CD4-positive, alpha-beta T cell treated with Interferon gamma for 1 hour (primary cell): ENCODE measurements around the gene IL31RA.
"Not testable (repeated sequence)": the region's sequence is repeated elsewhere in the genome, so short reads cannot be mapped to it uniquely, and the experiment has no call there.

Experiments used
- DNase-seq: peaks from one replicate; pipeline ENCODE4 v3.0.0-alpha.2; 2020

IL31RA gene

GRCh38 chr5:55850839-55851674 is at the start of gene IL31RA:
IL31RA (plus strand) TSS chr5:55851357; CDS start chr5:55851571, 214 bp downstream.
- no peak for DNase-seq

DNA sequence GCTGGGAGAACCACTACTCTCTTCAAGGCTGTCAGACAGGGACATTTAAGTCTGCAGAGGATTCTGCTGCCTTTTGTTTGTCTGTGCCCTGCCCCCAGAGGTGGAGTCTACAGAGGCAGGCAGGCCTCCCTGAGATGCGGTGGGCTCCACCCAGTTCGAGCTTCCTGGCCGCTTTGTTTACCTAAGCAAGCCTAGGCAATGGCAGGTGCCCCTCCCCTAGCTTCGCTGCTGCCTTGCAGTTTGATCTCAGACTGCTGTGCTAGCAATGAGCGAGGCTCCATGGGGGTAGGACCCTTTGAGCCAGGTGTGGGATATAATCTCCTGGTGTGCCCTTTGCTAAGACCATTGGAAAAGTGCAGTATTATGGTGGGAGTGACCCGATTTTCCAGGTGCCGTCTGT is 42.3 kb upstream of the IL31RA start:
- DNase-seq: not testable (repeated sequence)

- DNase-seq: not testable (repeated sequence)
Observed at GRCh38 chr5:55815939-55816338, 35.2 kb upstream of the IL31RA start.

DNA sequence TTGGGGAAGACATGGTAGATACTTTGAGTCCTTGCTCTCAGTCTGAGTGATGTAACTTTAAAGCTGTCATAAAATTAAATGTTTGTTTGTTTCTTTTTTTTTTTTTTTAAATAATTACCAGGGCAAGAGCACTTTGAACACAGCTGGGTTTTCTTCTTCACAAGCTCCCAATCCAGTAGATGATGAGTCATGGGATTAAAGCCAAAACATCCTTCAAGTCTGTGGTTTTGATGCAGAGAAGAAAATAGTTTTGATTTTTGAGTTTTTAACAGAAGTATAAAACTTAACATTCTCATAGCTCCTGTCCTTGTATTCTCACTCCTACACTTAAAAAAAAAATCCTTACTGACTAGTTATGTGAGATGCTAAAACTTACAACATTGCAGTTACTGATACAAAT is 34.8 kb upstream of the IL31RA start:
- no peak for DNase-seq

DNA sequence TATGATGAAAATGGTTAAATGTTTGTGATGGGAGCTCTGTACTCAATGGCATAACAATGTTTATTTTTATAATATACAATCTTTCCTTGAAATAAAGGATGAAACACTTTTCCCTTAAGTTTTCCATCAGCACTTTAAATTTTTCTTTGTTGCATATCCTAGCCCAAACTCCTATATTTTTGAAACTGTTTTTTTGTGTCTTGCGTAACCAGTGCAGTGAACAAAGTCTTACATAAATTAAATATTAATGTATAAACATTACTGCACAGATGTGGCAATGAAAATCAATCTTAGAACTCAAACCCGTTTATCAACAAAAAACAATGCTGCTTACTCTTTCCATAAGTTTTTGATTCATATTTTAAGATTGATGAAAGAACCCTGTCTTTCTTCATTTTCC is 34.1 kb upstream of the IL31RA start:
- no peak for DNase-seq

DNA sequence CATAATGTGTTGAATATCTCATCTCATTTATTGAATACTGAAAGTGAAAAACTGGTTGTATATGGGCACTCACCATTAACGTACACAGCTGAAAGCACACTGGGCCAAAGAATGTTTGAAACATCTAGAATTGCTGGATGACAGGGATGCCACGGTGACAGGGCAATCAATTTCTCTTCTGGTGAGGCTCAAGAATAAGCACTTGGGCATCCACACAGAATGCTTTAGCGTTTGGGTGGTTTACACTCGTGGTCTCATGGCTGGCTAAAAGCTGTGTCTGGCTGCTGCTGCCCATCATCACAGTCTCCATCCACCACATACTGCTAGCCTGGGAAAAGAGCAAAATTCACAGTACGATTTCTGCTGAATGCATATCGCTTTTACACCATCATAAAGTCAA is 30.7 kb upstream of the IL31RA start:
- no peak for DNase-seq

DNA sequence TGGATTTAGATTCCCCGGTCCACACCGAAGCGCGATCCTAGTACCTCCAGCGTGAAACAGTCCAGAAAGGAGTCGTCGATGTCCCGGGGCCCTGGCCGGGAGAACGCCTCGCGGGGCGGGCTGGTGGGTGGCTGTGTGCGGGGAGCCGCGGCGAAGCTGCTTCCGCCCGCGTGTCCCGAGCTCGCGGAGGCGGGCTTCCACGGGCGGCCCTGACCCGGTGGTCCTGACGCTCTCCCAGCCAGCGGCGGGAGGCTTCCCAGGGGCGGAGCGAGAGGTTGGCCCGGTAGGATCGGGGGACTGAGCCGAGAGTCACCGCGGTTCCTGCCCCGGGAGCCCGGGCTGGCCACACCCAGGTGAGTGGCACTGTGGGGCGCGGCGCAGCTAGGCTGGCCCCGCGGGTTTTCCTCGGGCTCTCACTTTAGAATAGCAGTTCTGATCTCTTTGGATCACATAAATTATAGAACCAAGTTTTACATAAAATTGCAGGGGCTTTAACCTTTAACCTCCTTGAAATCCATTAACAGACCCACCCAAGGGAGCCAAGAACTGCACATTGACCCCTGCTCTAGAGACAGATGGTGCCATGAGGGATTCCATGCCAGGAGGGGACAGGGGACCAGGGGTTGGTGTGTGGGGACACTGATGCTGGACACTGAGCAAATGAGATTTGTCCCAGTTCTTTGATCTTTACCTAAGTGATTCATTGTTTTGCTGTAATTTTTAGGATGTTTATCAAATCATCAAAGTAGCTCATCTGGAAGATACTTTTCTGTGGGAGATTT is 29.2 kb upstream of the IL31RA start:
- no peak for DNase-seq

- no peak for DNase-seq
Observed at GRCh38 chr5:55823151-55823796, 27.9 kb upstream of the IL31RA start.

DNA sequence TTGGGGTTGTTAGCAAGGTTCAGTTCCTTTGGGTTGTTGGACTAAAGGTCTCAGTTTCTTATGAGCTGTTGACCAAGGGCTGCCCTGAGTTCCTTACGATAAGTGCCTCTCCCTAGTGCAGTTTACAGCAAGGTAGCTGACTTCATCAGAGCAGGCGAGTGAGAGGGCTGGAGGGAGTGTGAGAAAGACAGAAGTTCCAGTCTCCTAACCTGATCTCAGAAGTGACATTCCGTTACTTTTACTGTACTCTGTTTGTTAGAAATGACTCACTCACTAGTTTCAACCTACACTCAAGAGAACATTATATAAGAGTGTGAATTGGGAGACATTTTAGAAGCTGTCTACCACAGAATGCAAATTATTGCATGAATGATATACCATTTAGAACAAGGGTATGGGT is 21.2 kb upstream of the IL31RA start:
- no peak for DNase-seq

- DNase-seq: no peak
Observed at GRCh38 chr5:55832446-55832845, 18.7 kb upstream of the IL31RA start.

DNA sequence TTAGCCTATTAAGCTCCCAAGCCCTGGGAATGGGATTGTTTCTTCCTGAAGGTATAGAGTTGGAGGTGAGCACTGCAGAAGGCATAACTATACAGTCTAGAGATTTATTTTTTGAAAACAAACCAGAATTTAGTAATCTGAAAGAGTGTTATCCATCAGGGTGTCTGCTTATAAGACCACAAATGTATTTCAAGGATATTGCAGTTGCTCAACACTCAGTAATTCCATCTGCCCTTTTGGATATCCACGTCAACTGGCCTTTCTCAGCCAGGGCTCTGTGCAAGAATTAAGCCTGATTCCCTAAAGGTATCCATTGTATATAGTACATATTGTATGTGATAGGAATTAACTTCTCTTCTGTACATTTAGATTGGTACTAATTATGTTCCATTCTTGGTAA is 15.0 kb upstream of the IL31RA start:
- no peak for DNase-seq

- DNase-seq: no peak
Observed at GRCh38 chr5:55841976-55842375, 9.2 kb upstream of the IL31RA start.

GRCh38 chr5:55847837-55848236 is 3.3 kb upstream of the IL31RA start:
- DNase-seq: no peak

GRCh38 chr5:55848783-55849182 is 2.4 kb upstream of the IL31RA start:
- no peak for DNase-seq

GRCh38 chr5:55851675-55851979 is 470 bp downstream of the IL31RA start:
- no peak for DNase-seq

DNA sequence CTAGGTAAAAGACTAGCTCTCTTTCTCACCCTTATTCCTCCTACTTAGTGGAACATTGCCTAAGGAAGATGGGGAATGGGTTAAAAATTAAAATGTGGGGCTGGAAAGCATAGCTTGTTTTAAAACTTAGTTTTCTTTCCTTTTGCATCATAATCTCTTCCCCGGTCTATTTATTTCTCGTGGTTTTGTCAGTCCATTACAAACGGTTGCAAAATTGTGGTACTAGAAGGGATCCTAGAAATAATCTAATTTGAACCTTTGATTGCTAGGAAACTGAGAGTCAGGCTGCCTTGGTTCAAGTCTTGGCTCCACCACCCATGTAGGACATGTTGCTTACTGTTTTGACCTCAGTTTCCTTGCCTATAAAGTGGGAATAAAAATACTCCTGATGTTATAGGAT is 1.3 kb downstream of the IL31RA start:
- DNase-seq: no peak

GRCh38 chr5:55853041-55853670 is 2.0 kb downstream of the IL31RA start:
- DNase-seq: no peak

DNA sequence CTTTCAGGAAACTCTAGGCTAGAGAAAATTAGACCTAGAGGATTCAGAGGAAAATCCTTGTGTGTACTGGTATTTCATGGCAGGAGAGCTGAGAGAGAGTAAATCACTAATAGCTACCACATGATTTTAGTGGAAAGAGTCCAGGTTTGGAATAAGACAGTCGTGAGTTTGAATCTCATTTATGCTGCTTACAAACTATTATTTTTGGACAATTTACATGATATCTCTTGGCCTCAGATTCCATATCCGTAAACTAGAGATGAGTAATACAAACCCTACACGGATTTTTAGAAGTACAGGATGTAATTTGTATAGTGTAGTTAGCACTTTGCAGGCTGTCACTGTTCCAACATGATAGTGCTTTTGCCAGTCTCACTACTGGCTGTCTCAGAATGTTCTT is 2.7 kb downstream of the IL31RA start:
- DNase-seq: no peak

- no peak for DNase-seq
Observed at GRCh38 chr5:55855509-55855908, 4.4 kb downstream of the IL31RA start.

GRCh38 chr5:55856516-55857246 is 5.5 kb downstream of the IL31RA start:
- DNase-seq: no peak

DNA sequence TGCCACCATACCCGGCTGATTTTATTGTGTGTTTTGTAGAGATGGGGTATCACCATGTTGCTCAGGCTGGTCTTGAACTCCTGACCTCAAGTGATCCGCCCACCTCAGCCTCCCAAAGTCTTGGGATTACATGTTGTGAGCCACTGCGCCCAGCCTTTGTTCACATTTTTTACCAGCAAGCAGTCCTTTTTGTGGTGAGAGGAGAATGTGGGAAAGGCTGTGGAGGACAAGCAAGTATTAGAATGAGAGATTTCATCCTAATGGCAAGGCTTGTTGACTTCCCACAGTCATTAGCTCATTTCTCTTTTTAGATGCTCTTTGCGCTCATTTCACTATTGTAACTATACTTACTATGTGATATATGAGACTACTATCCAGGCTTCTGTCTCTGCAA is 6.1 kb downstream of the IL31RA start:
- DNase-seq: no peak

- no peak for DNase-seq
Observed at GRCh38 chr5:55858104-55858503, 6.9 kb downstream of the IL31RA start.

- DNase-seq: no peak
Observed at GRCh38 chr5:55860288-55860687, 9.1 kb downstream of the IL31RA start.
